ENCODE data around the gene COQ4. TPM values are rescaled to one million over a fixed set of nuclear protein-coding genes. Genes with fewer than 3 reads are reported as not detected.

Gene COQ4
- total RNA-seq, 2 experiments from 2014 or later: 33.9 to 35.6 TPM

DNA sequence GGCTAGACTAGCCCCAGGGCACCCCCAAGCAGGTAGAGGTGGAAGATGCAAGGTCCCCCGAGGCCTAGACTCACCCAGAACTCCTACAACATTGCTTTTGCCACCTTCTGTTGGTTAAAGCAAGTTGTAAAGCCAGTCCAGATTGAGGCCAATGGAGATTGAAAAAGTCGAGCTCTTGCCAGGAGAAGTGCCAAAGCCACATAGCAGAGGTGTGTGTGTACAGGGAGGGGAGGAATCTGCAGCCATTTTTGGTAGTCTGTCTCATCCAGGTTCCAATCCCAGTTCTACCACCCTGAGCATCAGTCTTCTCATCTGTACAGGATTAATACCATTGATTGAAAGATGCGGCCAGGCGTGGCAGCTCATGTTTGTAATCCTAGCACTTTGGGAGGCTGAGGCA lies 36.2 kb downstream of the COQ4 start:
- Mint-ChIP-seq H3K36me3 (ENCODE audit: low read depth) (no peaks in the 10 kb centered on the region), H3K9me3 (no peaks in the 10 kb centered on the region), H3K27ac (no peak overlapping the region), H3K27me3 (no peaks in the 10 kb centered on the region), H3K4me1 (peaks cover 17% of the 10 kb centered on the region), H3K4me3 (no peak overlapping the region)
- CTCF ChIA-PET: interaction anchor here (6.2 kb wide), 1 partner anchor 19 kb away, joined by 29 read pairs; the partner anchor contains the start of gene SLC27A4
- no peak for DNase-seq
- POLR2A ChIA-PET: no interaction called here

DNA sequence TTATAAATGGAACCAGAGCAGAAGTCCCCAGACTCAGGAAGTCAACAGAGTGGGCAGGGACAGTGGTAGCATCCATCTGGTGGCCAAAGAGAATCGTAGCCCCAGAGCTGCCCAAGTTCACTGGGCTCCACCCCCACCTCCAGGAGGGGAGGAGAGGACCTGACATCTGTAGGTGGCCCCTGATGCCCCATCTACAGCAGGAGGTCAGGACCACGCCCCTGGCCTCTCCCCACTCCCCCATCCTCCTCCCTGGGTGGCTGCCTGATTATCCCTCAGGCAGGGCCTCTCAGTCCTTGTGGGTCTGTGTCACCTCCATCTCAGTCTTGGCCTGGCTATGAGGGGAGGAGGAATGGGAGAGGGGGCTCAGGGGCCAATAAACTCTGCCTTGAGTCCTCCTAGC lies 38.2 kb downstream of the COQ4 start:
- no peak overlapping the region for H3K27ac Mint-ChIP-seq
- peaks cover 28% of the 10 kb centered on the region for H3K4me1 Mint-ChIP-seq
- H3K27me3 Mint-ChIP-seq: no peaks in the 10 kb centered on the region
- POLR2A ChIA-PET: no interaction called here
- DNase-seq: no peak
- no peaks in the 10 kb centered on the region for H3K36me3 Mint-ChIP-seq (ENCODE audit: low read depth)
- H3K9me3 Mint-ChIP-seq: no peaks in the 10 kb centered on the region
- CTCF ChIA-PET: interaction anchor here (1.0 to 6.2 kb wide), 6 partner anchors 9 to 21 kb away, joined by 3 to 29 read pairs (median 6); partner anchors contain the start of genes SLC27A4 and URM1
- no peak overlapping the region for H3K4me3 Mint-ChIP-seq

DNA sequence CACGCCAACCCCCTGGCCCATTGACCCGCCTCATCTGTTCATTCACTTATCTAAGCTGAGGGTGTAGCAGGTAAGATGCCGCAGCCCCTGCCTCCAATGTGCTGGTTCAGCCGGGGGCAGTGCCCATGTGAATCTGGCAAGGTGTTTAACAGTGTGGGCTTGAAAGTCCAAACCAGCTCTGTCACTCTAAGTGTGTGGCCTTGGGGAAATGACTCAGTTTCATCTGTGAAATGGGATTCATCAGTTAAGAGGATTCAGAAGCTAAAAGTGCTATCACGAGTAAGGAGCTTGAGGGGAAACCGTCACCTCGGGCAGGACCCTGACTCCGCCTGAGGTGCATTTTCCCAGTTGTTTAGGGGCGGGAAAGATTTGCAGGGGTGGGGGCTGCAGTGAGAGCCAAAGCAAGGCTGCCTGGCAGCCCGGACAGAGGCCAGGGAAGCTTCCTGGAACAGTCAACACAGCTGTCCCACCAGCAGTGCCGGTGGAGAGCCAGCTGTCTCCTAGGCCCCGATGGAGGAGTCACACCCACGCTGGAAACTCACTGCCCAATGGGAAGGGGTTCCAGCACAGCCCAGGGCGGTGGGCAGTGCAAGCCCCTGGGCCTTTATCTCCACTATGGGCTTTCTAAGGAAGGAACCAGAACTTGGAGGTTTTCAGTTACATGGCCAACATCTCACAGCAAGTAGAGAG lies 38.8 kb downstream of the COQ4 start:
- H3K4me1 Mint-ChIP-seq: peaks cover 28% of the 10 kb centered on the region
- ChIA-PET CTCF (interaction anchor here (0.6 to 6.2 kb wide), 20 partner anchors 9 to 290 kb away, joined by 3 to 29 read pairs (median 4); partner anchors contain the start of genes SLC27A4 and URM1), POLR2A (no interaction called here)
- peak overlapping the region; percentile 82 for H3K27ac Mint-ChIP-seq
- H3K9me3 Mint-ChIP-seq: no peaks in the 10 kb centered on the region
- no peaks in the 10 kb centered on the region for H3K27me3 Mint-ChIP-seq
- peak overlapping the region; percentile 72 for H3K4me3 Mint-ChIP-seq
- no peaks in the 10 kb centered on the region for H3K36me3 Mint-ChIP-seq (ENCODE audit: low read depth)
- no peak for DNase-seq

DNA sequence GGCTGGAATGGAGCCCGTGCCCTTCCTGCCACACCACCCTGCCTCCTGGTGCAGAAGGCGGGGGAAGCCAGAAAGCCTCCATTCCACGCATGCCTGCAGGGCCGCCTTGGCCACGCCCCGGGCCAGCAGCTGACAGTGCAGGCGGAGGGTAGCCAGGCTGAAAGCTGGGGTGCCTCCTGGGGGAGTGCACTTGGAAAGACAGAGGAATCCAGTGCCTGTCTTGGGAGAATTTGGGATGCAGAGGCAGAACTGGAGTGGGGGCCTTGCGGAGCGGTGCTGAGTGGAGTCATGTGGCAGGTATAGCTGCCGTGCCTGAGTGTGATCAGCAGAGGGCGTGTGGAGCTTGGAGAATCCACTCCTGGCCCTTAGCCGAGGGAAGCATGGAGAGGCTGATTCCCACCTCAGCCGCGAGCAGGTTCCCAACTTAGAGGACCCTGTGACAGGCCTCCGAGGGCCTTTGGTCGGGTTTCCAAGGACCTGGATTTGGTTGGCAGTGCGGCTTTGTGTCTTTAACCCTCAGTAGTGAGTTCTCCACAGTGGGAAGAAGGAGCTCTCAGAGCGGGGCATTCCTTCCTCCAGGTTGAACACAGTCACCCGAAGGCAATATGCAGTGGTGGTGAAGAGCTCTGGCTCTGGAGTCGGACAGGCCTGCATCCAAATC lies 39.5 kb downstream of the COQ4 start:
- ChIA-PET CTCF (interaction anchor here (0.6 to 6.2 kb wide), 26 partner anchors 9 to 289 kb away, joined by 3 to 29 read pairs (median 4); partner anchors contain the start of genes SLC27A4 and URM1), POLR2A (interaction anchor here (0.6 kb wide), 2 partner anchors 57 to 142 kb away, joined by 3 to 4 read pairs; no protein-coding TSS in a partner anchor)
- peak overlapping the region; percentile 72 for H3K4me3 Mint-ChIP-seq
- no peaks in the 10 kb centered on the region for H3K27me3 Mint-ChIP-seq
- H3K4me1 Mint-ChIP-seq: peaks cover 28% of the 10 kb centered on the region
- no peaks in the 10 kb centered on the region for H3K36me3 Mint-ChIP-seq (ENCODE audit: low read depth)
- peak; percentile 74 for DNase-seq
- no peaks in the 10 kb centered on the region for H3K9me3 Mint-ChIP-seq
- H3K27ac Mint-ChIP-seq: peak overlapping the region; percentile 78

DNA sequence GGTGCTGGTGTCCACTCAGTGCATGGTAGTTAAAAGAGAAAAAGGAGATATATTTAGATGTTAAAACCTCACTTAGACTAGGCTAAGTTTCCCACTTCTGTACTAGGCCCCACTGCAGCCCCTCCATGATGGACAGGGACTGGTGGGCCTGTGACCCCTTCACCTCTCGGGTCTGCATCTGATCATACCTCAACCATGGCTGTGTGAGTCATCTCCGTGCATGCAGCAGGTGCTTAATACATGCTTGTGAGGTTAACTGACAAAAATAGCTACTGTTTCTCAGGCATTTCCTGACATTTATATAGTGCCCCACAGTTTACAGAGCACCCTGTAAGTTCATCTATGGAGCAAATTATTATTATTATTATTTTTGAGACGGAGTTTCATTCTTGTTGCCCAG lies 40.1 kb downstream of the COQ4 start:
- H3K4me1 Mint-ChIP-seq: peaks cover 28% of the 10 kb centered on the region
- DNase-seq: no peak
- POLR2A ChIA-PET: interaction anchor here (0.6 kb wide), 2 partner anchors 56 to 142 kb away, joined by 3 to 4 read pairs; no protein-coding TSS in a partner anchor
- H3K9me3 Mint-ChIP-seq: no peaks in the 10 kb centered on the region
- H3K4me3 Mint-ChIP-seq: no peak overlapping the region
- CTCF ChIA-PET: interaction anchor here (0.6 to 6.2 kb wide), 23 partner anchors 9 to 289 kb away, joined by 3 to 29 read pairs (median 4); partner anchors contain the start of genes SLC27A4 and URM1
- H3K36me3 Mint-ChIP-seq (ENCODE audit: low read depth): no peaks in the 10 kb centered on the region
- H3K27me3 Mint-ChIP-seq: no peaks in the 10 kb centered on the region
- no peak overlapping the region for H3K27ac Mint-ChIP-seq

DNA sequence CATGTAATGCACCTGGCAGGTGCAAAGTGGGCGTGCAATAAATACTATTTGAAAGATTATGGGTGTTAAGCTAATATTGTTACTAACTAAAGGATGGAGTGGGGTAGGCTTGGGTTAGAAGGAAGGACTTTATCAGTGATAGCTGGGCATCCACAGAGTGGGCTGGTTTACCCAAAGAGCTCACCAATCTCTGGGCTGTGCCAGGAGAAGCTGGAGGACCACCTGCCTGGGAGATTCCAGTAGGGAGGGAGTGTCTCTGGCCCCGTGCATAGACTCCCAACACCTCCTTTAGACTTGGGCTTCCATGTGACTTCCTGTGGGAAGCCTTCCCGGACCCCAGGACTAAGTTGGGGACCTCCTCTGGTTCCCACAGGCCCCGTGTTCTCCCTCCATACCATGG lies 42.9 kb downstream of the COQ4 start:
- POLR2A ChIA-PET: interaction anchor here (1.1 kb wide), 1 partner anchor 26 kb away, joined by 4 read pairs; no protein-coding TSS in a partner anchor
- DNase-seq: no peak
- H3K9me3 Mint-ChIP-seq: no peaks in the 10 kb centered on the region
- H3K4me3 Mint-ChIP-seq: no peak overlapping the region
- H3K27me3 Mint-ChIP-seq: no peaks in the 10 kb centered on the region
- CTCF ChIA-PET: interaction anchor here (0.5 to 1.4 kb wide), 5 partner anchors 12 to 655 kb away, joined by 3 to 6 read pairs (median 3); no protein-coding TSS in a partner anchor
- no peaks in the 10 kb centered on the region for H3K36me3 Mint-ChIP-seq (ENCODE audit: low read depth)
- H3K27ac Mint-ChIP-seq: peak overlapping the region; percentile 46
- peaks cover 34% of the 10 kb centered on the region for H3K4me1 Mint-ChIP-seq

DNA sequence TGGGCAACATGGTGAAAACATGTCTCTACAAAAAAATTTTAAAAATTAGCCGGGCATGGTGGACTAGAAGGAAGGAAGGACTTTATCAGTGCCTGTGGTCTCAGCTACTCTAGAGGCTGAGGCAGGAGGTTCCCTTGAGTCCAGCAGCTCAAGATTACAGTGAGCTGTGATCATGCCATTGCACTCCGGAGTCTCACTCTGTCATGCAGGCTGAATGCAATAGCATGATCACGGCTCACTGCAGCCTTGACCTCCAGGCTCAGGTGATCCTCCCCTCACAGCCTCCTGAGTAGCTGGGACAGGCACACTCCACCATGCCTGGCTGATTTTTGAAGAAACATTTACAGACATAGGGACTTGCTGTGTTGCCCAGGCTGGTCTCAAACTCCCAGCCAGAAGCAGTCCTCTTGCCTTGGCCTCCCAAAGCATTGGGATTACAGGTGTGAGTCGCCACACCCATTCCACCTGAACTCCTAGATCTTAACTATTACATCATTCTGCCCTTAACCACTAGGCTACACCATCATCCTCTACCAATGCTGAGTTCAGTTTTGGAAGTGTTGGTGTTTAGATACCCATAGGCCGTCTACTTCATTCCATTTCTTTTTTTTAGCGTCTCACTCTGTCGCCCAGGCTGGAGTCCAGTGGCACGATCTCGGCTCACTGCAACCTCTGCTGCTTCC lies 46.5 kb downstream of the COQ4 start:
- H3K4me1 Mint-ChIP-seq: peaks cover 43% of the 10 kb centered on the region
- ChIA-PET CTCF (interaction anchor here (1.0 kb wide), 1 partner anchor 18 kb away, joined by 3 read pairs; no protein-coding TSS in a partner anchor), POLR2A (no interaction called here)
- no peak overlapping the region for H3K27ac Mint-ChIP-seq
- H3K36me3 Mint-ChIP-seq (ENCODE audit: low read depth): peaks cover 6% of the 10 kb centered on the region
- no peak for DNase-seq
- H3K27me3 Mint-ChIP-seq: no peaks in the 10 kb centered on the region
- no peak overlapping the region for H3K4me3 Mint-ChIP-seq
- H3K9me3 Mint-ChIP-seq: no peaks in the 10 kb centered on the region

DNA sequence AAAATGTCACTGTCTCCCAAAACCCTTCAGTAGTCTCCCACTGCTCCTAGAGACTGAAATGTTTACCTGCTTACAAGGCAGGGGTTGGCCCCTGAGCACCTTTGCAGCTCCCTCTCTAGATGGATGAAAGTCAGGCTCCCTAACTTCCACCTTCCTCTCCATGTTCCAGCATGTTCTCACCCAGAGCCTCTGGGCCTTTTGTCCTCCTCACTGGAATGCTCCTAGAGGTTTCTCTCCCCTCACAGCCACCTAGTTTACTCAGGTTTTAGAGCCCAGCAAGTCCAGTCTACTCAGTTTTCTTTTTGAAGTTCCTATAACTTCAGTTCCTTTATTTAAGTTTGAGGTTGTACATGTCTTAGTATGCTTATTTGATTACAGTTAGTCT lies 47.7 kb downstream of the COQ4 start:
- peaks cover 6% of the 10 kb centered on the region for H3K36me3 Mint-ChIP-seq (ENCODE audit: low read depth)
- H3K9me3 Mint-ChIP-seq: no peaks in the 10 kb centered on the region
- no peaks in the 10 kb centered on the region for H3K27me3 Mint-ChIP-seq
- H3K4me3 Mint-ChIP-seq: peak overlapping the region; percentile 86
- peak overlapping the region; percentile 94 for H3K27ac Mint-ChIP-seq
- DNase-seq: no peak
- H3K4me1 Mint-ChIP-seq: peaks cover 33% of the 10 kb centered on the region
- ChIA-PET POLR2A (no interaction called here), CTCF (interaction anchor here (1.2 to 3.7 kb wide), 3 partner anchors 8 to 116 kb away, joined by 3 to 27 read pairs (median 4); no protein-coding TSS in a partner anchor)

DNA sequence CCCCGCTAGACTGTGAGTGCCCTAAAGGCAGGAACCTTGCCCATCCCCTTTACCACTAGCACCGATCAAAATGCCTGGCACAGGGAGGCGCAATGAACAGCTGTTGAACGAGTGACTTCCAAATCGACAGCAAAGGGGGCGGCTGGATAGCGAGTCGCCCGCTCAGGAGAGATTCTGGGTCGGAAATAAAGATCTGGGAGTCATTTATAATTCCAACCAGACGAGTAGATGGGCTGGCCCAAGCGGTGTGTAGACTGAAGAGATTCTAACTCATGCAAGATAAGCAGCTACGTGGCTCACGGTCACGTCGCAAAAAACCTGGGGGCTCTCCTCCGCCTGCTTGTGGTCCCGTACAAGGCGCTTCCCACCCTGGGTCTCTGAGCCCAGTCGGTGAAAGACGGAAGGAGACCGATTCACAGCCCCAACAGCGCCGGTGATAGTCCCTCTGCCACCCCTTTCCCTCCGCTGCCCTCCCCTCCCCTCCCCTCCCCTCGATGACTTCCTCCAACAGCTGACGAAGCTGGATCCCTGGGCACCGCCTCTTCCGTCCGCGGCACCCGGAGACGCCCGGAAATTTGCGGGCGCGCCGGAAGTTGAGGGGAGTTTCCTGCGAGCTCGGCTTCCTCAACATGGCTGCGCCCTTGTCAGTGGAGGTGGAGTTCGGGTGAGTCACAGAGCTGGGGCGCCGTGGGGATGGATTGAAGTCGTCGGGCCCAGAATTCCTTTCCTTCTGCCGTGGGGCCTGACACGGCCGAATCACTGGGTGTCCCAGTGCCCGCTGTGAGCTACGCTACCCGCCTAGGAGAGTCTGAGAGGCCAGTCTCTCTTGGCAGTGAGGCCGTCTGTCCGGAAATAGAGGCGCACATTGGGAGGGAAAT lies 48.4 kb downstream of the COQ4 start, which contains the start of gene URM1:
Gene URM1 (plus strand): TSS at position 623 of the 878 bp plus-strand sequence. CDS start 7 bp downstream, at position 630.
- Mint-ChIP-seq H3K9me3 (no peaks in the 10 kb centered on the region), H3K4me3 (peak within 1 kb of the TSS; percentile 86), H3K27ac (peak within 1 kb of the TSS; percentile 94), H3K27me3 (no peaks in the 10 kb centered on the region), H3K36me3 (ENCODE audit: low read depth) (peaks cover 6% of the 10 kb centered on the region), H3K4me1 (peaks cover 32% of the 10 kb centered on the region)
- POLR2A ChIA-PET: interaction anchor here (0.6 kb wide), 1 partner anchor 46 kb away, joined by 3 read pairs; no protein-coding TSS in a partner anchor
- CTCF ChIA-PET: interaction anchor here (0.5 to 3.7 kb wide), 12 partner anchors 9 to 232 kb away, joined by 3 to 27 read pairs (median 4); partner anchors contain the start of gene CERCAM
- peak; percentile 97 for DNase-seq

DNA sequence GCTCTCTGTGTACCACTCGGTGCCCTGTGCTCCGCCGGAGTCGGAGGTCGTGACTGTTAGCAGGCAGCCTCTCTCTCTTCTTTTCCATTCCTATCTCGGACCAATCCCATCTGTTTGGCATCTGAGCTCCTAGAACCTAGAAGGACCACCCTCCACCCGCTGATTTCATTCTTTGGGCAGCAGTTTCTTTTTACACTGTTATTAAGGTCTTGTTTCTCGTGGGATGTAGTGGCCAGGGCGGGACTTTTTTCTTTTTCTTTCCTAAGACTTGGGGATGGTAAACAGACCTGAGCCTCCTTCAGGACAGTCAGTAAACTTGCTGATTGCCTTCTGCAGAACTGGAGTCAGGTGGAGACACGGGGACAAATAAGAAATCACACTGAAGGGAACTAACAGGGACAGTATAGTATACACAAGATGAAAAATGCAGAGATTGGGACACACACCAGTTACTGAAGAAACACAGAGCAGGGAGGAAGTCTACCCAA lies 49.0 kb downstream of the COQ4 start:
- POLR2A ChIA-PET: interaction anchor here (0.6 kb wide), 1 partner anchor 46 kb away, joined by 3 read pairs; no protein-coding TSS in a partner anchor

DNA sequence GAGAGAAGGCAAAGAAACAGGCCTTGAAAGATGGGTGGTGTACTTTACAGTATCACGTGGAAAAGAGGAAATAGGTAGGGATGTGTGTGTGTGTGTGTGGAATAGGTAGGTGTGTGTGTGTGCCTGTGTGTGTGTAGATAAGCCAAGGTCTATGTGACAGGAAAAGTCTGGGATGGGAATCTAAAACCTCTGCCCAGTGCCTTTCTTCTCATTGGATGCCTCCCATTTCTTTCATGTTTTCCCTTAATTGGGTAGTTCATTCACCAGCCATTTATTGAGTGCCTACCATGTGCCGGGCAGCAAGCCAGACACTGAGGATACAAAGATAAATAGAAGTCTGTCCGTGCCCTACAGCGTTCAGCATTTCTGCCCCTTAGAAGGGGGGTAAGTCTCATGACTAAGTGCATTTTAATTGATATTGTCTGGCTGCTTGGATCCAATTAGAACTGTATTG lies 49.6 kb downstream of the COQ4 start:
- CTCF ChIA-PET: interaction anchor here (1.5 to 3.7 kb wide), 5 partner anchors 10 to 61 kb away, joined by 3 to 27 read pairs (median 5); partner anchors contain the start of gene CERCAM
- Mint-ChIP-seq H3K9me3 (no peaks in the 10 kb centered on the region), H3K4me1 (peaks cover 32% of the 10 kb centered on the region), H3K27me3 (no peaks in the 10 kb centered on the region), H3K27ac (peak overlapping the region; percentile 94), H3K4me3 (peak overlapping the region; percentile 86), H3K36me3 (ENCODE audit: low read depth) (peaks cover 6% of the 10 kb centered on the region)
- no peak for DNase-seq
- POLR2A ChIA-PET: no interaction called here

More for the DNA sequence above, 49.0 kb downstream of the COQ4 start:
- no peaks in the 10 kb centered on the region for H3K9me3 Mint-ChIP-seq
- CTCF ChIA-PET: interaction anchor here (0.5 to 3.7 kb wide), 10 partner anchors 9 to 231 kb away, joined by 3 to 27 read pairs (median 4); partner anchors contain the start of gene CERCAM
- H3K4me1 Mint-ChIP-seq: peaks cover 32% of the 10 kb centered on the region
- DNase-seq: no peak
- peak overlapping the region; percentile 86 for H3K4me3 Mint-ChIP-seq
- H3K27ac Mint-ChIP-seq: peak overlapping the region; percentile 94
- peaks cover 6% of the 10 kb centered on the region for H3K36me3 Mint-ChIP-seq (ENCODE audit: low read depth)
- no peaks in the 10 kb centered on the region for H3K27me3 Mint-ChIP-seq
